ENCODE results near the gene OR51B4. TPM values are rescaled to one million over a fixed set of nuclear protein-coding genes. Genes with fewer than 3 reads are reported as not detected.
"Not testable (repeated sequence)": the region's sequence is repeated elsewhere in the genome, so short reads cannot be mapped to it uniquely, and the experiment has no call there.

OR51B4 gene
- total RNA-seq, 3 donors from 2014 or later = 0.48 TPM; not detected in 2

DNA sequence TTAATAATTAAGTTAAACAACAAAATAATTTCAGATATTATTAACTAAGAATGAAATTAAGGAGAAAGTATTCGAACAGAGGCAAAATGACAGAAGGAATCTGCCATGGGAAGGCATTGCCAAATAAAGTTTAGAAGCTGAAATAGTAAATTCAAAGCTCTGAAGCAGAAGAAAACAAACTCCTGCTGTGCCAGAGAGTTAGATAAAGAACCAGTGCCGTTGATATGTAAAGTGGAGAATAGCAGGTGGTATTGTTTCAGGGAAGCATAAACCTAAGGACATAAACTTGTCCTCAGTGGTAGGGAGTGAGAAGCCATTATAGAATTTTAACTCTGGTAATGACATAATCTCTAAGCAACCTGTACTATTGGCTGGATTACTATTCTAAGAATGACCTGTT is 44.5 kb downstream of the OR51B4 start:
- no peak for TF ChIP-seq POLR2A (IDR thresholded peaks at IDR 0.05)
- TF ChIP-seq, protein P1, sequence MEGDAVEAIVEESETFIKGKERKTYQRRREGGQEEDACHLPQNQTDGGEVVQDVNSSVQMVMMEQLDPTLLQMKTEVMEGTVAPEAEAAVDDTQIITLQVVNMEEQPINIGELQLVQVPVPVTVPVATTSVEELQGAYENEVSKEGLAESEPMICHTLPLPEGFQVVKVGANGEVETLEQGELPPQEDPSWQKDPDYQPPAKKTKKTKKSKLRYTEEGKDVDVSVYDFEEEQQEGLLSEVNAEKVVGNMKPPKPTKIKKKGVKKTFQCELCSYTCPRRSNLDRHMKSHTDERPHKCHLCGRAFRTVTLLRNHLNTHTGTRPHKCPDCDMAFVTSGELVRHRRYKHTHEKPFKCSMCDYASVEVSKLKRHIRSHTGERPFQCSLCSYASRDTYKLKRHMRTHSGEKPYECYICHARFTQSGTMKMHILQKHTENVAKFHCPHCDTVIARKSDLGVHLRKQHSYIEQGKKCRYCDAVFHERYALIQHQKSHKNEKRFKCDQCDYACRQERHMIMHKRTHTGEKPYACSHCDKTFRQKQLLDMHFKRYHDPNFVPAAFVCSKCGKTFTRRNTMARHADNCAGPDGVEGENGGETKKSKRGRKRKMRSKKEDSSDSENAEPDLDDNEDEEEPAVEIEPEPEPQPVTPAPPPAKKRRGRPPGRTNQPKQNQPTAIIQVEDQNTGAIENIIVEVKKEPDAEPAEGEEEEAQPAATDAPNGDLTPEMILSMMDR (IDR thresholded peaks at IDR 0.05) = no peak
- TF ChIP-seq POLR2AphosphoS5 (IDR thresholded peaks at IDR 0.05) = no peak
- Histone ChIP-seq H3K4me1 (no peaks in the 10 kb centered on the region), H3K27me3 (no peaks in the 10 kb centered on the region), H3K27ac (no peak overlapping the region), H3K36me3 (no peaks in the 10 kb centered on the region), H3K4me3 (no peak overlapping the region), H3K9me3 (no peaks in the 10 kb centered on the region)
- intact Hi-C loops (cut with DNase I; ENCODE audit: low total_unique reads) = no loop called here
- no peak for DNase-seq (ENCODE audit: low spot score in 2 of 2)

DNA sequence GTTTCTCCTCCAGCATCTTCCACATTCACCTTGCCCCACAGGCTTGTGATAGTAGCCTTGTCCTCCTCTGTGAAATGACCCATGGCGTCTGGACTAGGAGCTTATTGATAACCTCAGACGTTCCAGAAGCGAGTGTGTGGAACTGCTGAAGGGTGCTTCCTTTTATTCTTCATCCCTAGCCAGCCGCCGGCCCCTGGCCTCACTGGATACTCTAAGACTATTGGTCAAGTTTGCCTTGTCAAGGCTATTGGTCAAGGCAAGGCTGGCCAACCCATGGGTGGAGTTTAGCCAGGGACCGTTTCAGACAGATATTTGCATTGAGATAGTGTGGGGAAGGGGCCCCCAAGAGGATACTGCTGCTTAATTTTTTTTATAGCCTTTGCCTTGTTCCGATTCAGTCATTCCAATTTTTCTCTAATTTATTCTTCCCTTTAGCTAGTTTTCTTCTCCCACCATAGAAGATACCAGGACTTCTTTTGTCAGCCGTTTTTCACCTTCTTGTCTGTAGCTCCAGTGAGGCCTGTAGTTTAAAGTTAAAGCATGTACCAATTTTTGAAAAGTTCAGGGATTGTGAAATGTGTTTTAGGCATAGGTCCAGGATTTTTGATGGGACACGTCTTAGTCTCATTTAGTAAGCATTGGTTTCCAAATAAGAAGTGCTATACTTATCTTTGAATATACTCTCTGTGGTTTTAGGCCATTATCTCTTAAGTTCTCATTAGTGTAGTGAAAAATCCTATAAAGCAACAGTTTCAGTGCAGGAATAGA is 46.9 kb downstream of the OR51B4 start, which contains the start of gene HBG2:
TSS of gene HBG2 (minus strand) at position 136 of the 768 bp plus-strand sequence. CDS start at position 83, 53 bp downstream.
- DNase-seq (ENCODE audit: low spot score in 2 of 2); H3K36me3 ChIP-seq; H3K4me1 ChIP-seq; H3K27me3 ChIP-seq; H3K9me3 ChIP-seq; H3K27ac ChIP-seq; intact Hi-C loops (cut with DNase I; ENCODE audit: low total_unique reads); H3K4me3 ChIP-seq: not testable (repeated sequence)

DNA sequence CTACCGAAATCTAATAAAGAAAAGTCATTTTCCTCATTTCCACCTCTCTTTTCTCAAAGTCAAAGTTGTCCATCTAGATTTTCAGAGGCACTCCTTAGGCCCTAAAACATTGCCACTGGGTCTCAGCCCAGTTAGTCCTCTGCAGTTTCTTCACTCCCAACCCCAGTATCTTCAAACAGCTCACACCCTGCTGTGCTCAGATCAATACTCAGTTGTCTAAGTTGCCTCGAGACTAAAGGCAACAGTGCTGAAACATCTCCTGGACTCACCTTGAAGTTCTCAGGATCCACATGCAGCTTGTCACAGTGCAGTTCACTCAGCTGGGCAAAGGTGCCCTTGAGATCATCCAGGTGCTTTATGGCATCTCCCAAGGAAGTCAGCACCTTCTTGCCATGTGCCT is 47.7 kb downstream of the OR51B4 start:
- H3K9me3 ChIP-seq; DNase-seq (ENCODE audit: low spot score in 2 of 2); H3K4me3 ChIP-seq; H3K36me3 ChIP-seq; H3K4me1 ChIP-seq; H3K27me3 ChIP-seq; intact Hi-C loops (cut with DNase I; ENCODE audit: low total_unique reads); H3K27ac ChIP-seq: not testable (repeated sequence)

DNA sequence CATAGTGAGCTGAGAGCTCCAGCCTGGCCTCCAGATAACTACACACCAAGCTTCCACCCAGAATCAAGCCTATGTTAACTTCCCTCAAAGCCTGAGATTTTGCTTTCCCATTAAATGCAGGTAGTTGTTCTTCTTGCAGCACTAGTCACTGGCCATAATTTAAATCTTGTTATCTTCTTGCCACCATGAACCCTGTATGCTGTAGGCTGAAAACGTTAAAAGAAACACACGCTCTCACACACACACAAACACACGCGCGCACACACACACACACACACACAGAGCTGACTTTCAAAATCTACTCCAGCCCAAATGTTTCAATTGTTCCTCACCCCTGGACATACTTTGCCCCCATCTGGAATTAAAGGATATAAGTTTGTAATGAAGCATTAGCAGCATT is 48.3 kb downstream of the OR51B4 start:
- H3K36me3 ChIP-seq; H3K9me3 ChIP-seq; H3K27me3 ChIP-seq; H3K27ac ChIP-seq; H3K4me3 ChIP-seq; DNase-seq (ENCODE audit: low spot score in 2 of 2); intact Hi-C loops (cut with DNase I; ENCODE audit: low total_unique reads); H3K4me1 ChIP-seq: not testable (repeated sequence)

DNA sequence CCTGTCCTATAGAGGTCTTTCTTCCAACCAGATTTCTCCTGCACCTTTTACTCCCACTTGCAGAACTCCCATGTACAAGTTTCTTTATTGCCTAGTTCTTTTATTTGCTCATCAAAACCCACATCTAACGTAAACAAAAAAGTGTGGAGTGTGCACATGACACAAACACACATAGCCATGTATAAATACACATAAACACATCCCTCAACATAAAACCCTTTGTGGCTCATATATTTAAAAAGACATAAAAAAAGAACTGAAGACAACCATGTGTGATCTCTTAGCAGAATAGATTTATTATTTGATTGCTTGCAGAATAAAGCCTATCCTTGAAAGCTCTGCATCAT is 48.9 kb downstream of the OR51B4 start:
- no peaks in the 10 kb centered on the region for H3K27me3 ChIP-seq
- H3K27ac ChIP-seq = no peak overlapping the region
- no peak for DNase-seq (ENCODE audit: low spot score in 2 of 2)
- no peak overlapping the region for H3K4me3 ChIP-seq
- no peaks in the 10 kb centered on the region for H3K36me3 ChIP-seq
- H3K9me3 ChIP-seq = no peaks in the 10 kb centered on the region
- TF ChIP-seq, protein P1 (IDR thresholded peaks at IDR 0.05) = no peak
- TF ChIP-seq POLR2A (IDR thresholded peaks at IDR 0.05) (no peak), POLR2AphosphoS5 (IDR thresholded peaks at IDR 0.05) (no peak)
- intact Hi-C loops (cut with DNase I; ENCODE audit: low total_unique reads) = no loop called here
- no peaks in the 10 kb centered on the region for H3K4me1 ChIP-seq

DNA sequence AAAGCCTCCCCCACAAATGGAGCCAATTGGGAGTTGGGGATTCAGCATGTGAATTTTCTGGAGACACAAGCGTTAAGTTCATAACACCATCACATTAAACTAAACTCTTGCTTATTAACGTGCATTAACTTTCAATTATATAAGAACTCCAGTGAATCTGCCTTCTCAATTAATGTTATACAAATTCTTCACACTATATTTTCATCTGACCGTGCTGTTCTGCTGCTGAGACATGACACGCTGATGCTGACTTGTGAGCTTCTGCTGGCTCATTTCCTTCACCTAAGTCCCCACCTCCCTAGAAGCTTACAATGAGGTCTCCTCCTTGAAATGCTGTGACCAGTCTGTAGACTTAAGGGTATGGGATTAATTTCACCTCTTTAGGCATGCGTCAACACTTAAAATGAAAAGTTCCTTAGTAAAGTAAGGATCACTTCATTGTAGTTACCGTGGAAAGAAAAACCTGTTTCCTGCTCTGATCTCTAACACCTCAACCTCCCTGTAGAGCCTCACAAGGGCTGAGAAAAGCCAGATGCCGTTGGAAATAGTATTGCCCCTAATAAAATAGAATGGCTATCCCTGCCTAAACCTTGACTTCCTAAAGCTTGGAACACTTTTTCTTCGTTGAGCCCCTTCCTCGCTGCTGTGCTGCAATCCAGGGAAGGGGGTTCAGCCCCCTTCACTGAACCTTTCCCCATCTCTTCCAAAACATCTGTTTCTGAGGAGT is 49.4 kb downstream of the OR51B4 start:
- Histone ChIP-seq H3K4me1 (no peaks in the 10 kb centered on the region), H3K27me3 (no peaks in the 10 kb centered on the region), H3K27ac (no peak overlapping the region), H3K9me3 (no peaks in the 10 kb centered on the region), H3K4me3 (no peak overlapping the region), H3K36me3 (no peaks in the 10 kb centered on the region)
- no peak for DNase-seq (ENCODE audit: low spot score in 2 of 2)
- TF ChIP-seq POLR2A (IDR thresholded peaks at IDR 0.05) = no peak
- TF ChIP-seq, protein P1 (IDR thresholded peaks at IDR 0.05) = no peak
- no peak for TF ChIP-seq POLR2AphosphoS5 (IDR thresholded peaks at IDR 0.05)
- intact Hi-C loops (cut with DNase I; ENCODE audit: low total_unique reads) = no loop called here

Measured in breast epithelium (tissue), 4 donors.